Measurements from ENCODE around the gene DGUOK.

Gene DGUOK

DNA sequence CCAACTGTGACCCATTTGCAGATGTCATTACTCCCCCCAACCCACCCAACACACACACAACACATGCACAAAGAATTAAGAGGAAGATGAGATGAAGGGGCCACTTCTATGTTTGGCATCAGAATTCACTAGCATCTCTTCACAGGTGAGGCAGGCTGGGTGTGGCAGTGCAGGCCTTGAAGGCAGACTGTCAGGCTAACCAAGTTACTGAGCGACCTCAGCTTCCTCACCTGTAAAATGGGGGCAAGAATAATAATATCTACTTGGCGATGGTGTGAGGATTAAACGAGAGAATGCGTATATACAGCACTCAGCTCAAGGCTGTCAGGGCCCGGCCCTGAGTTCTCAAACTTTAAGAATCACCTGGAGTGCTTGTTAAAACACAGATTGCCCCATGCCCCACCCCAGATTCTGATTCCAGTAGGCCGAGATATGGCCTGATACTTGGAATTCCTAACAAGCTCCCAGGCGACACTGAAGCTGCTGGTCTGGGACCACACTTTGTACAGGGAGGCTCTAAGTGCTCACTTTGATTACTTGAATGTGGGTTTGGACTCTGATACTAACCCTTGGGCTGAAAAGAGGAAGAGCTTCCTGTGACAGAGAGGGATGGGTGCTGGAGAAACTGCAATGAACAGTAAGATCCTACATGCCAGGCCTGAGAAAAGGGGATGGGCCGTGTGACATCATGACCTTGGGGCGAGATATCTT is 32.8 kb upstream of the DGUOK start:
- Histone ChIP-seq H2AK5ac (ENCODE audit: low read depth, low read length) (no peak overlapping the region), H3K36me3 (replicated peaks in 1 of 2; ENCODE audit: control insufficient read depth in 2 of 2, insufficient read depth in 2 of 2, low read length in 2 of 2) (no peaks in the 10 kb centered on the region), H2BK15ac (ENCODE audit: low read length) (no peak overlapping the region), H3K27me3 (ENCODE audit: control insufficient read depth in 3 of 3, insufficient read depth in 3 of 3, low read depth in 1 of 3, low read length in 3 of 3) (peaks cover 0 to 26% (median 0%) of the 10 kb centered on the region in 3 experiments), H3K4me3 (ENCODE audit: low read length in 2 of 2) (no peak overlapping the region), H3K9ac (ENCODE audit: low read depth, low read length, poor library complexity) (no peak overlapping the region), H3K14ac (ENCODE audit: low read length) (no peak overlapping the region), H3K4me1 (ENCODE audit: control insufficient read depth in 2 of 2, insufficient read depth in 1 of 2, low read depth in 1 of 2, low read length in 2 of 2) (peaks cover 6 to 13% of the 10 kb centered on the region in 2 donors), H2BK120ac (ENCODE audit: low read depth, low read length) (no peak overlapping the region), H3K27ac (replicated peaks; ENCODE audit: low read length) (no peak overlapping the region), H3K18ac (ENCODE audit: low read length) (no peak overlapping the region), H3K79me1 (ENCODE audit: low read depth, low read length) (no peaks in the 10 kb centered on the region), H2BK5ac (ENCODE audit: low read length) (no peak overlapping the region), H4K8ac (ENCODE audit: low read depth, low read length) (no peak overlapping the region), H2AFZ (ENCODE audit: low read length) (no peak overlapping the region), H3K4me2 (ENCODE audit: insufficient read depth, low read length, poor library complexity, severe bottlenecking) (no peak overlapping the region), H3K23ac (ENCODE audit: low read depth, low read length, poor library complexity) (no peak overlapping the region), H4K91ac (ENCODE audit: low read depth, low read length, poor library complexity) (no peak overlapping the region), H3K4ac (ENCODE audit: low read length) (no peak overlapping the region), H2BK12ac (ENCODE audit: low read length) (no peak overlapping the region), H3K9me3 (replicated peaks in 1 of 2; ENCODE audit: control insufficient read depth in 2 of 2, insufficient read depth in 1 of 2, low read depth in 1 of 2, low read length in 2 of 2) (no peaks in the 10 kb centered on the region)
- no peak for DNase-seq (ENCODE audit: low spot score)
- WGBS, 2 donors (ENCODE audit: extremely low coverage in 2 of 2, insufficient read length in 2 of 2, insufficient replicate concordance in 1 of 2): no CpG with 5 or more reads among the region's 9 CpGs

- Histone ChIP-seq H3K27ac (replicated peaks; ENCODE audit: low read length) (no peak overlapping the region), H2AFZ (ENCODE audit: low read length) (no peak overlapping the region), H3K36me3 (replicated peaks in 1 of 2; ENCODE audit: control insufficient read depth in 2 of 2, insufficient read depth in 2 of 2, low read length in 2 of 2) (no peaks in the 10 kb centered on the region), H3K9me3 (replicated peaks in 1 of 2; ENCODE audit: control insufficient read depth in 2 of 2, insufficient read depth in 1 of 2, low read depth in 1 of 2, low read length in 2 of 2) (no peaks in the 10 kb centered on the region), H3K23ac (ENCODE audit: low read depth, low read length, poor library complexity) (no peak overlapping the region), H2BK12ac (ENCODE audit: low read length) (no peak overlapping the region), H2BK120ac (ENCODE audit: low read depth, low read length) (no peak overlapping the region), H3K9ac (ENCODE audit: low read depth, low read length, poor library complexity) (no peak overlapping the region), H2BK15ac (ENCODE audit: low read length) (no peak overlapping the region), H3K4me2 (ENCODE audit: insufficient read depth, low read length, poor library complexity, severe bottlenecking) (no peak overlapping the region), H3K4me1 (ENCODE audit: control insufficient read depth in 2 of 2, insufficient read depth in 1 of 2, low read depth in 1 of 2, low read length in 2 of 2) (peaks cover 6 to 13% of the 10 kb centered on the region in 2 donors), H4K8ac (ENCODE audit: low read depth, low read length) (no peak overlapping the region), H3K27me3 (ENCODE audit: control insufficient read depth in 3 of 3, insufficient read depth in 3 of 3, low read depth in 1 of 3, low read length in 3 of 3) (peaks cover 0 to 26% (median 0%) of the 10 kb centered on the region in 3 experiments), H2AK5ac (ENCODE audit: low read depth, low read length) (no peak overlapping the region), H4K91ac (ENCODE audit: low read depth, low read length, poor library complexity) (no peak overlapping the region), H3K4ac (ENCODE audit: low read length) (no peak overlapping the region), H2BK5ac (ENCODE audit: low read length) (no peak overlapping the region), H3K18ac (ENCODE audit: low read length) (no peak overlapping the region), H3K14ac (ENCODE audit: low read length) (no peak overlapping the region), H3K4me3 (ENCODE audit: low read length in 2 of 2) (no peak overlapping the region), H3K79me1 (ENCODE audit: low read depth, low read length) (no peaks in the 10 kb centered on the region)
- DNase-seq (ENCODE audit: low spot score): no peak
- WGBS, 2 donors (ENCODE audit: extremely low coverage in 2 of 2, insufficient read length in 2 of 2, insufficient replicate concordance in 1 of 2): no CpG with 5 or more reads among the region's 2 CpGs
These were observed 32.2 kb upstream of the DGUOK start for GRCh38 chr2:73894475-73894850.

GRCh38 chr2:73894877-73895276 is 31.8 kb upstream of the DGUOK start:
- Histone ChIP-seq H3K9ac (ENCODE audit: low read depth, low read length, poor library complexity) (no peak overlapping the region), H3K4me3 (ENCODE audit: low read length in 2 of 2) (no peak overlapping the region), H3K4ac (ENCODE audit: low read length) (no peak overlapping the region), H3K27ac (replicated peaks; ENCODE audit: low read length) (no peak overlapping the region), H3K9me3 (replicated peaks in 1 of 2; ENCODE audit: control insufficient read depth in 2 of 2, insufficient read depth in 1 of 2, low read depth in 1 of 2, low read length in 2 of 2) (no peaks in the 10 kb centered on the region), H3K18ac (ENCODE audit: low read length) (no peak overlapping the region), H3K79me1 (ENCODE audit: low read depth, low read length) (no peaks in the 10 kb centered on the region), H4K8ac (ENCODE audit: low read depth, low read length) (no peak overlapping the region), H3K14ac (ENCODE audit: low read length) (no peak overlapping the region), H3K4me2 (ENCODE audit: insufficient read depth, low read length, poor library complexity, severe bottlenecking) (no peak overlapping the region), H2BK5ac (ENCODE audit: low read length) (no peak overlapping the region), H3K23ac (ENCODE audit: low read depth, low read length, poor library complexity) (no peak overlapping the region), H2AK5ac (ENCODE audit: low read depth, low read length) (no peak overlapping the region), H4K91ac (ENCODE audit: low read depth, low read length, poor library complexity) (no peak overlapping the region), H2AFZ (ENCODE audit: low read length) (no peak overlapping the region), H2BK12ac (ENCODE audit: low read length) (no peak overlapping the region), H2BK120ac (ENCODE audit: low read depth, low read length) (no peak overlapping the region), H3K36me3 (replicated peaks in 1 of 2; ENCODE audit: control insufficient read depth in 2 of 2, insufficient read depth in 2 of 2, low read length in 2 of 2) (no peaks in the 10 kb centered on the region), H3K4me1 (ENCODE audit: control insufficient read depth in 2 of 2, insufficient read depth in 1 of 2, low read depth in 1 of 2, low read length in 2 of 2) (peaks cover 6 to 13% of the 10 kb centered on the region in 2 donors), H2BK15ac (ENCODE audit: low read length) (no peak overlapping the region), H3K27me3 (ENCODE audit: control insufficient read depth in 3 of 3, insufficient read depth in 3 of 3, low read depth in 1 of 3, low read length in 3 of 3) (peaks cover 0 to 26% (median 0%) of the 10 kb centered on the region in 3 experiments)
- WGBS, 2 donors (ENCODE audit: extremely low coverage in 2 of 2, insufficient read length in 2 of 2, insufficient replicate concordance in 1 of 2): no CpG with 5 or more reads among the region's 6 CpGs
- DNase-seq (ENCODE audit: low spot score): no peak

DNA sequence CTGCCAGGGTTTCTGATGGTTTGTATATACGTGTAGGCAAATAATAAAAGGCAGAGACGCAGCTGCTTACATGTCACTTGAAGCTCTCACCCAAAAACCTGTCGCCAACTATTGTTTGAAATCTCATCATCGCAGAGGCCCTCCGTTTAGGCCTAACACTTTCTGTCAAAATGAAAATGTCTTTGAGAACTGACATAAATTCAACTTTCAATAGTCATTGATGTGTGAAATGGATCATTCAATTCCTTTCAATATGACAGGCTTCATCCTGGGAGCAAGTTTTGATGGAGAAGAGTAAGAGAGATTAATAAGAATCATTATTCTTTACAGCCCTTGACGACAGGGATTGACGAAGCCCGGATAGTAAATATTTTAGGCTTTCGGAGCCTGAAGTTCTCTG is 31.2 kb upstream of the DGUOK start:
- Histone ChIP-seq H3K14ac (ENCODE audit: low read length) (no peak overlapping the region), H3K4ac (ENCODE audit: low read length) (no peak overlapping the region), H2BK12ac (ENCODE audit: low read length) (no peak overlapping the region), H2AK5ac (ENCODE audit: low read depth, low read length) (no peak overlapping the region), H3K27me3 (ENCODE audit: control insufficient read depth in 3 of 3, insufficient read depth in 3 of 3, low read depth in 1 of 3, low read length in 3 of 3) (peaks cover 0 to 22% (median 0%) of the 10 kb centered on the region in 3 experiments), H3K27ac (replicated peaks; ENCODE audit: low read length) (no peak overlapping the region), H4K91ac (ENCODE audit: low read depth, low read length, poor library complexity) (no peak overlapping the region), H3K4me2 (ENCODE audit: insufficient read depth, low read length, poor library complexity, severe bottlenecking) (no peak overlapping the region), H3K79me1 (ENCODE audit: low read depth, low read length) (no peaks in the 10 kb centered on the region), H2BK5ac (ENCODE audit: low read length) (no peak overlapping the region), H3K4me1 (ENCODE audit: control insufficient read depth in 2 of 2, insufficient read depth in 1 of 2, low read depth in 1 of 2, low read length in 2 of 2) (peaks cover 6 to 13% of the 10 kb centered on the region in 2 donors), H3K9me3 (replicated peaks in 1 of 2; ENCODE audit: control insufficient read depth in 2 of 2, insufficient read depth in 1 of 2, low read depth in 1 of 2, low read length in 2 of 2) (no peaks in the 10 kb centered on the region), H4K8ac (ENCODE audit: low read depth, low read length) (no peak overlapping the region), H3K23ac (ENCODE audit: low read depth, low read length, poor library complexity) (no peak overlapping the region), H2BK15ac (ENCODE audit: low read length) (no peak overlapping the region), H3K36me3 (replicated peaks in 1 of 2; ENCODE audit: control insufficient read depth in 2 of 2, insufficient read depth in 2 of 2, low read length in 2 of 2) (no peaks in the 10 kb centered on the region), H3K9ac (ENCODE audit: low read depth, low read length, poor library complexity) (no peak overlapping the region), H2AFZ (ENCODE audit: low read length) (no peak overlapping the region), H3K4me3 (ENCODE audit: low read length in 2 of 2) (no peak overlapping the region), H3K18ac (ENCODE audit: low read length) (no peak overlapping the region), H2BK120ac (ENCODE audit: low read depth, low read length) (no peak overlapping the region)
- no peak for DNase-seq (ENCODE audit: low spot score)
- no CpG with 5 or more reads among the region's 9 CpGs for WGBS, 2 donors (ENCODE audit: extremely low coverage in 2 of 2, insufficient read length in 2 of 2, insufficient replicate concordance in 1 of 2)
